Activated CD4-positive, CD25-positive, alpha-beta regulatory T cell (primary cell): ENCODE data around the gene TEX19.
"Not testable (repeated sequence)": the region's sequence is repeated elsewhere in the genome, so short reads cannot be mapped to it uniquely, and the experiment has no call there.

Source experiments
- DNase-seq, 4 experiments: peaks; one replicate each; lab custom pipeline; 2025; lab: John Stamatoyannopoulos, UW

TEX19 gene

GRCh38 chr17:82377294-82377693, 18.2 kb downstream of the TEX19 start:
- DNase-seq: not testable (repeated sequence)

GRCh38 chr17:82377924-82378740, 19.1 kb downstream of the TEX19 start:
- DNase-seq: no peak

GRCh38 chr17:82378741-82379021, 19.6 kb downstream of the TEX19 start:
- DNase-seq: no peak

- DNase-seq: no peak
Measured at GRCh38 chr17:82380860-82381702, 22.0 kb downstream of the TEX19 start.

- DNase-seq: not testable (repeated sequence)
Measured at GRCh38 chr17:82381703-82382009, 22.6 kb downstream of the TEX19 start.

GRCh38 chr17:82382220-82382932, 23.3 kb downstream of the TEX19 start:
- DNase-seq: not testable (repeated sequence)

- no peak for DNase-seq
Measured at GRCh38 chr17:82382933-82383255, 23.8 kb downstream of the TEX19 start.

- DNase-seq: no peak
Measured at GRCh38 chr17:82383411-82383810, 24.4 kb downstream of the TEX19 start.

- no peak for DNase-seq
Measured at GRCh38 chr17:82384051-82384729, 25.1 kb downstream of the TEX19 start.

GRCh38 chr17:82384730-82385481, 25.9 kb downstream of the TEX19 start:
- DNase-seq: no peak

- DNase-seq: no peak
Measured at GRCh38 chr17:82385559-82386254, 26.7 kb downstream of the TEX19 start.

GRCh38 chr17:82386255-82386831, 27.3 kb downstream of the TEX19 start:
- DNase-seq: no peak

GRCh38 chr17:82386881-82387704, 28.0 kb downstream of the TEX19 start:
- DNase-seq: no peak

- no peak for DNase-seq
Measured at GRCh38 chr17:82387705-82388106, 28.7 kb downstream of the TEX19 start.

GRCh38 chr17:82388223-82388921, 29.3 kb downstream of the TEX19 start:
- no peak for DNase-seq

GRCh38 chr17:82388922-82389283, 29.9 kb downstream of the TEX19 start:
- no peak for DNase-seq

GRCh38 chr17:82389379-82389778, 30.3 kb downstream of the TEX19 start:
- DNase-seq: no peak

- no peak for DNase-seq
Measured at GRCh38 chr17:82390015-82390859, 31.2 kb downstream of the TEX19 start.
